HG03025 (cell line): ENCODE data around the gene NPY1R.
A peak's percentile ranks its signal among the peaks of the same experiment; 100 is the strongest.

ENCODE experiments used
- ATAC-seq: cut with Tn5 transposase; IDR thresholded peaks from one replicate; pipeline ENCODE4 v1.9.1; 2021; ENCODE audit warnings: mild to moderate bottlenecking, moderate library complexity; ENCODE audit not compliant: unreplicated experiment, low FRiP score

Gene NPY1R

GRCh38 chr4:163332526-163333406 is at the start of gene NPY1R:
NPY1R (minus strand) TSS chr4:163332596; CDS start chr4:163326554, 6,042 bp downstream.
- peak; percentile 71 for ATAC-seq

GRCh38 chr4:163380703-163381102 is 48.3 kb upstream of the NPY1R start:
- no peak for ATAC-seq

GRCh38 chr4:163378661-163379060 is 46.3 kb upstream of the NPY1R start:
- ATAC-seq, result no peak

- no peak for ATAC-seq
Measured at GRCh38 chr4:163372029-163372428, 39.6 kb upstream of the NPY1R start.

- no peak for ATAC-seq
Measured at GRCh38 chr4:163367651-163368050, 35.3 kb upstream of the NPY1R start.

GRCh38 chr4:163356104-163356503 is 23.7 kb upstream of the NPY1R start:
- no peak for ATAC-seq

- ATAC-seq, result no peak
Measured at GRCh38 chr4:163353054-163353453, 20.7 kb upstream of the NPY1R start.

GRCh38 chr4:163350672-163351071 is 18.3 kb upstream of the NPY1R start:
- no peak for ATAC-seq

GRCh38 chr4:163344147-163345125 is 12.0 kb upstream of the NPY1R start:
- ATAC-seq, result no peak

- no peak for ATAC-seq
Measured at GRCh38 chr4:163343604-163344146, 11.3 kb upstream of the NPY1R start, which contains the start of gene NPY5R. NPY5R (plus strand) TSS chr4:163343892; CDS start chr4:163350274, 6,382 bp downstream.

GRCh38 chr4:163335384-163335783 is 3.0 kb upstream of the NPY1R start:
- no peak for ATAC-seq

- ATAC-seq, result no peak
Measured at GRCh38 chr4:163331629-163332376, 593 bp downstream of the NPY1R start.

- no peak for ATAC-seq
Measured at GRCh38 chr4:163330916-163331628, 1.3 kb downstream of the NPY1R start.

- ATAC-seq, result no peak
Measured at GRCh38 chr4:163317110-163317509, 15.3 kb downstream of the NPY1R start.

- ATAC-seq, result no peak
Measured at GRCh38 chr4:163309466-163309865, 22.9 kb downstream of the NPY1R start.

- ATAC-seq, result no peak
Measured at GRCh38 chr4:163303069-163303468, 29.3 kb downstream of the NPY1R start.

GRCh38 chr4:163300445-163300844 is 32.0 kb downstream of the NPY1R start:
- no peak for ATAC-seq

- ATAC-seq, result no peak
Measured at GRCh38 chr4:163295138-163295537, 37.3 kb downstream of the NPY1R start.

GRCh38 chr4:163284304-163284703 is 48.1 kb downstream of the NPY1R start:
- no peak for ATAC-seq
